PFSK-1 (cell line): ENCODE data around the gene SCAMP1.

Experiments
- FOXP2 ChIP-seq: optimal IDR thresholded peaks from 2 replicates; pipeline ENCODE3; 2011; ENCODE audit warnings: borderline replicate concordance, control low read depth, inconsistent platforms; ENCODE audit not compliant: insufficient read depth; ENCODE audit errors: extremely low read length, extremely low read depth
- POLR2AphosphoS5 ChIP-seq: IDR thresholded peaks from 2 replicates; pipeline ENCODE4 v1.6.1; 2012; ENCODE audit warnings: low read depth, mild to moderate bottlenecking, control low read depth, low read length, moderate library complexity
- REST ChIP-seq, 2 experiments: IDR thresholded peaks; 2 replicates each; pipeline versions ENCODE4 v1.6.1 to v1.8.0; 2011 to 2012; ENCODE audit warnings: low read depth in 2 of 2, low read length in 2 of 2, control low read depth in 1 of 2, inconsistent platforms in 1 of 2, mild to moderate bottlenecking in 1 of 2, moderate library complexity in 1 of 2; ENCODE audit not compliant: insufficient read depth in 1 of 2
- SIN3A ChIP-seq: IDR thresholded peaks from 2 replicates; pipeline ENCODE4 v1.6.1; 2012; ENCODE audit warnings: mild to moderate bottlenecking, low read length, moderate library complexity, borderline replicate concordance; ENCODE audit not compliant: insufficient read depth
- TAF1 ChIP-seq: IDR thresholded peaks from 2 replicates; pipeline ENCODE4 v1.6.1; 2012; ENCODE audit warnings: low read length, control low read depth, borderline replicate concordance; ENCODE audit not compliant: insufficient read depth

SCAMP1 gene

GRCh38 chr5:78377718-78378105 lies 17.3 kb downstream of the SCAMP1 start:
- TF ChIP-seq FOXP2 = no peak
- no peak for TF ChIP-seq REST (IDR thresholded peaks at IDR 0.05; ENCODE audit: insufficient read depth in 1 of 2, low read depth in 2 of 2, low read length in 2 of 2)
- TF ChIP-seq SIN3A = no peak
- TF ChIP-seq TAF1 = no peak
- TF ChIP-seq POLR2AphosphoS5 = no peak

- TF ChIP-seq POLR2AphosphoS5 (no peak), TAF1 (no peak), SIN3A (no peak), REST (IDR thresholded peaks at IDR 0.05; ENCODE audit: insufficient read depth in 1 of 2, low read depth in 2 of 2, low read length in 2 of 2) (no peak), FOXP2 (no peak)
Observed at GRCh38 chr5:78387468-78388153, 27.2 kb downstream of the SCAMP1 start.

DNA sequence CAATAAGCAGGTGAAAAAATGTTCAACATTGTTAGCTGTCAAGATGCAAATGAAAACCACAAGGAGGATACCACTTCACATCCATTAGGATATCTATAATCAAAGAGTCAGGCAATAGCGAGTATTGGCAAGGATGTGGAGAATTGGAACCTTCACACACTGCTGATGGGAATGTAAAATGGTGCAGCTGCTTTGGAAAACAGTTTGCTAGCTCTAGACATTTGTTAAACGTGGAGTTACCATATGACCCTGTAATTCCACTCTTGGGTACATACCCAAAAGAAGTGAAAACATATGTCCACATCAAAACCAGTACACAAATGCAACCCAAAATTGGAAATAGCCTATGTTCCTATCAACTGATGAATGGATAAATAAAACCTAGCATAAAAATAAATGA lies 37.4 kb downstream of the SCAMP1 start:
- no peak for TF ChIP-seq REST (IDR thresholded peaks at IDR 0.05; ENCODE audit: insufficient read depth in 1 of 2, low read depth in 2 of 2, low read length in 2 of 2)
- TF ChIP-seq TAF1 = no peak
- no peak for TF ChIP-seq FOXP2
- TF ChIP-seq POLR2AphosphoS5 = no peak
- no peak for TF ChIP-seq SIN3A

GRCh38 chr5:78399116-78399515 lies 38.7 kb downstream of the SCAMP1 start:
- no peak for TF ChIP-seq POLR2AphosphoS5

DNA sequence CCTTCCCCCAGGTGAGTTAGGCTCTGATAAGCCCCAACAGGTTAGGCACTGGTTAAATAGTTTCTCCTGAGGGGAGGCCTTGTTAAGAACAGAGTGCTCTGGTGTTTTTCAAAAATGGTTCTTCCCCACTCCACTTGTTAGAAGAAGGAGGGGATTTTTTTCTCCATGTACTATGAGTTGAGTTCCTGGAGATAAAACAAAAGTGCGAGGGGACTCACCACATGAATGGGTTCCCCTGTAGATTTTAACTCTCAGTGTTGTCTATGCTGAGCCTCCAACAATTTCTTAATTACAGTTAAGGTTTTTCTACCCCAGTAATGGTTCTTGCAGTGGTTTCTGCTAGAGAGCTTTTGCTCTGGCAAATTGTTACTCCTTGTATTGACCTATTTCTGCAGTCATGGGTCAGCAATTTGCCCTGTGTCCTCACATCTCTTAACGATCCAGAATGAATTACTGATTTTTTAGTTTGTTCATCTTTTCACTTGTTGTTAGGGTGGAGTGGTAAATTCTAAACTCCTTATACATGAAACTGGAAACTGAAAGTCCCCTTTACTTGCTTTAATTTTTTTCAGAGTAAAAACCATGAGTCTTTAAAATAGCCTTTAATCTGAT lies 44.4 kb downstream of the SCAMP1 start:
- TF ChIP-seq POLR2AphosphoS5 (no peak), FOXP2 (no peak), TAF1 (no peak), REST (IDR thresholded peaks at IDR 0.05; ENCODE audit: insufficient read depth in 1 of 2, low read depth in 2 of 2, low read length in 2 of 2) (no peak), SIN3A (no peak)
